NK-92 (cell line): ENCODE results near the gene C22orf23.
"Not testable (repeated sequence)": the region's sequence is repeated elsewhere in the genome, so short reads cannot be mapped to it uniquely, and the experiment has no call there.

Experiments
- DNase-seq: peaks from one replicate; lab custom pipeline; 2025; ENCODE audit not compliant: unreplicated experiment; lab: John Stamatoyannopoulos, UW

C22orf23 gene

GRCh38 chr22:37982938-37983859 is 29.8 kb upstream of the C22orf23 start:
- no peak for DNase-seq

- no peak for DNase-seq
Measured at GRCh38 chr22:37982151-37982785, 28.9 kb upstream of the C22orf23 start.

GRCh38 chr22:37981282-37982011 is 28.0 kb upstream of the C22orf23 start:
- DNase-seq = no peak

GRCh38 chr22:37979782-37980181 is 26.4 kb upstream of the C22orf23 start:
- no peak for DNase-seq

GRCh38 chr22:37976547-37976946 is 23.1 kb upstream of the C22orf23 start:
- no peak for DNase-seq

- not testable (repeated sequence) for DNase-seq
Measured at GRCh38 chr22:37976022-37976421, 22.6 kb upstream of the C22orf23 start.

GRCh38 chr22:37975153-37975552 is 21.8 kb upstream of the C22orf23 start:
- no peak for DNase-seq

- DNase-seq = no peak
Measured at GRCh38 chr22:37973271-37974170, 20.1 kb upstream of the C22orf23 start.

- no peak for DNase-seq
Measured at GRCh38 chr22:37972527-37972926, 19.1 kb upstream of the C22orf23 start.

- DNase-seq = no peak
Measured at GRCh38 chr22:37971475-37972434, 18.4 kb upstream of the C22orf23 start.

GRCh38 chr22:37970864-37971263 is 17.5 kb upstream of the C22orf23 start:
- DNase-seq = no peak

GRCh38 chr22:37968452-37969251 is 15.3 kb upstream of the C22orf23 start:
- DNase-seq = no peak

GRCh38 chr22:37967637-37968451 is 14.4 kb upstream of the C22orf23 start:
- DNase-seq = no peak

GRCh38 chr22:37967147-37967546 is 13.7 kb upstream of the C22orf23 start:
- DNase-seq = no peak

GRCh38 chr22:37965940-37966664 is 12.7 kb upstream of the C22orf23 start:
- DNase-seq = no peak

- no peak for DNase-seq
Measured at GRCh38 chr22:37961062-37961461, 7.7 kb upstream of the C22orf23 start.

GRCh38 chr22:37959231-37959825 is 5.9 kb upstream of the C22orf23 start:
- no peak for DNase-seq
